GM12872 (cell line): ENCODE data around the gene UTP4.

Experiments
- TF ChIP-seq, protein P1 (sequence below): IDR thresholded peaks from 3 replicates; pipeline ENCODE4 v1.5.1; 2011; ENCODE audit warnings: low read depth, mild to moderate bottlenecking, low read length, moderate library complexity; ENCODE audit not compliant: insufficient read depth

UTP4 gene

GRCh38 chr16:69132424-69133252, at the start of gene UTP4, which contains the start of gene CHTF8:
Gene UTP4 (plus strand): TSS chr16:69132649. CDS start chr16:69133460, 811 bp downstream.
Gene CHTF8 (minus strand): TSS chr16:69132588. CDS start chr16:69121458, 11,130 bp downstream.
- TF ChIP-seq, protein P1, sequence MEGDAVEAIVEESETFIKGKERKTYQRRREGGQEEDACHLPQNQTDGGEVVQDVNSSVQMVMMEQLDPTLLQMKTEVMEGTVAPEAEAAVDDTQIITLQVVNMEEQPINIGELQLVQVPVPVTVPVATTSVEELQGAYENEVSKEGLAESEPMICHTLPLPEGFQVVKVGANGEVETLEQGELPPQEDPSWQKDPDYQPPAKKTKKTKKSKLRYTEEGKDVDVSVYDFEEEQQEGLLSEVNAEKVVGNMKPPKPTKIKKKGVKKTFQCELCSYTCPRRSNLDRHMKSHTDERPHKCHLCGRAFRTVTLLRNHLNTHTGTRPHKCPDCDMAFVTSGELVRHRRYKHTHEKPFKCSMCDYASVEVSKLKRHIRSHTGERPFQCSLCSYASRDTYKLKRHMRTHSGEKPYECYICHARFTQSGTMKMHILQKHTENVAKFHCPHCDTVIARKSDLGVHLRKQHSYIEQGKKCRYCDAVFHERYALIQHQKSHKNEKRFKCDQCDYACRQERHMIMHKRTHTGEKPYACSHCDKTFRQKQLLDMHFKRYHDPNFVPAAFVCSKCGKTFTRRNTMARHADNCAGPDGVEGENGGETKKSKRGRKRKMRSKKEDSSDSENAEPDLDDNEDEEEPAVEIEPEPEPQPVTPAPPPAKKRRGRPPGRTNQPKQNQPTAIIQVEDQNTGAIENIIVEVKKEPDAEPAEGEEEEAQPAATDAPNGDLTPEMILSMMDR, result no peak

DNA sequence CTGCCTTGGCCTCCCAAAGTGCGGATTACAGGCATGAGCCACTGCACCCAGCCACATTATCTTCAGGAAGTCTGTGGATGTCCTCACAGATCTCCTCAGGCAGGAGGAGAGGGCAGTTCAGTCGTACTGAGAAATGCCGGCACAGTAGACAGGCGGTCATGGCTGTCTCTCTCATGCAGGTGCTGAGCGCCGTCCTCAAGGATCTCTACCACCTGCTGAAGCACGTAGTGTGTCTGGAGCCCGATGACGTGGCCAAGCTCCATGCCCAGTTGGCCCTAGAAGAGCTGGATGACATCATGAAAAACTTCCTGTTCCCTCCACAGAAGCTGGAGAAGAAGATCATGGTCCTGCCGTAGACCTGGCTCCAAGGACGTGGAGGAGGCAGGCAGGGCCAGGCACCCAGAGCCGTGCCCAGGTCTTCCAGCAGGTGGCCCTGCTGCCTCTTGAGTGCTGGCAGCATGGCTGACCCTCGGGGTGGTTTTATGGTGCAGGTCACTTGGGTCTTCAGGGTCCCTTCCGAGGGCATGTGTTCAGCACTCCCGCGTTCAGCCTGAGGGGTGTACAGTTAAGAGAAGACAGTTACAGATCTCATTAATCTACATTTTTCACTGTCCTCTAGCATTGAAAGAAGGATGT, 49.0 kb upstream of the UTP4 start:
- TF ChIP-seq, protein P1, result peak; percentile 17; the same call in 1 of the 3 replicates

DNA sequence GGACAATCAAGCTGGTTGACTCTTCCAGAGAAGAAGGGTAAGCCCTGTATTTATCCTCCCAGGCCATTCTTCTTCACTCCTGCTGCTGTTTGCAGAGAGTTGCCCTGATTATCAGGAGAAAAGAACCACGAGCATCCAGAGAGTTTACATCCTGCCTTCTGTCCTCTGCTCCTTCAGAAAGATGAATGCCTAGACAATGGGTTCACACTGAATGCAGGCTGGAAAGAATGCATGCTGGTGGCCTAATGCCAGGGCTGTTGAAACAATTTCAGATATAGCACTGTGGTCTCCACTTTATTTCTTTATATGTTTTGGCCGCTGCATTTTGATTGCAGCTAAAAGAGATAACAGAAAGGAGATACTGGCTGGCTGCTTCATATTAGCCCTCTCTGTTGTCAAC, 48.2 kb upstream of the UTP4 start:
- TF ChIP-seq, protein P1, result no peak

GRCh38 chr16:69085032-69085695, 47.3 kb upstream of the UTP4 start:
- TF ChIP-seq, protein P1, result no peak

DNA sequence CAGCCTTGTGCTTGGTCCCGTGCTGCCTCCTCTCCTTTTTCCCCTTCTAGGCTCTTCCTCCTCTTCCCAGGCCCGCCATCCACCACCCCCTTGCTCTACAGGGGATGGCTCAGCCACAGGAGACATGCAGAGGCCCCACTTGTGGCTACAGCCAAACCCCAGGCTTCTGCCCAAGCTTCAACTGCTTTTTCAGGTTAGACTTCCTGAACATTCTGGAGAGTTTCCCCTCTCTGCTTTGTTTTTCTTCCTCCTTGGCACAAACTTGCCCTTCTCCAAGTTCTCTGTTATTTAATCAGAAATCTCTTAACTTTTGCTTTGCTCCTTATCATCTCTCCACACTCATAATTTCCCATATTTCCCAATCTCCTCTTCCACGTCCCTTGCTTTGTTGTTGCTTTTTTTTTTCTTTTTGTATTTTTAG, 45.3 kb upstream of the UTP4 start:
- TF ChIP-seq, protein P1, result no peak

GRCh38 chr16:69088684-69089083, 43.8 kb upstream of the UTP4 start:
- TF ChIP-seq, protein P1, result no peak
